Anterior cingulate cortex (tissue), 58 donors: ENCODE measurements around the gene CYLC2.
A peak's percentile ranks its signal among the peaks of the same experiment; 100 is the strongest.

Experiments
- DNase-seq, 58 donors: peaks; one replicate each; lab custom pipeline; 2025; lab: John Stamatoyannopoulos, UW

CYLC2 gene

GRCh38 chr9:102995033-102995432, at the start of gene CYLC2:
TSS of gene CYLC2 (plus strand) at chr9:102995333. CDS start at chr9:102995381, 48 bp downstream.
- no peak for DNase-seq

GRCh38 chr9:102950346-102950745, 44.8 kb upstream of the CYLC2 start:
- DNase-seq: peak in 2 of 58 donors; percentile 3 to 5

- DNase-seq: no peak
Measured at GRCh38 chr9:102966999-102967398, 28.1 kb upstream of the CYLC2 start.

- no peak for DNase-seq
Measured at GRCh38 chr9:102967979-102968378, 27.2 kb upstream of the CYLC2 start.

GRCh38 chr9:102972780-102973179, 22.4 kb upstream of the CYLC2 start:
- no peak for DNase-seq

- DNase-seq: no peak
Measured at GRCh38 chr9:102974530-102974929, 20.6 kb upstream of the CYLC2 start.

- DNase-seq: no peak
Measured at GRCh38 chr9:102975251-102975650, 19.9 kb upstream of the CYLC2 start.

- no peak for DNase-seq
Measured at GRCh38 chr9:102985162-102985895, 9.8 kb upstream of the CYLC2 start.

GRCh38 chr9:102986425-102986824, 8.7 kb upstream of the CYLC2 start:
- no peak for DNase-seq

- no peak for DNase-seq
Measured at GRCh38 chr9:103003689-103004088, 8.6 kb downstream of the CYLC2 start.

GRCh38 chr9:103014242-103014641, 19.1 kb downstream of the CYLC2 start:
- no peak for DNase-seq

GRCh38 chr9:103025796-103026195, 30.7 kb downstream of the CYLC2 start:
- DNase-seq: no peak

GRCh38 chr9:103037508-103038477, 42.7 kb downstream of the CYLC2 start:
- DNase-seq: peak in 45 of 58 donors; percentile 1 to 70 (median 36)

- DNase-seq: no peak
Measured at GRCh38 chr9:103041961-103042360, 46.8 kb downstream of the CYLC2 start.
